GM21360 (cell line): ENCODE data around the gene VAPA.

Experiments used
- ATAC-seq: cut with Tn5 transposase; IDR thresholded peaks from one replicate; pipeline ENCODE4 v1.9.1; 2021; ENCODE audit warnings: mild to moderate bottlenecking, moderate library complexity; ENCODE audit not compliant: unreplicated experiment

The VAPA gene

GRCh38 chr18:9968081-9968848 is 54.4 kb downstream of the VAPA start:
- ATAC-seq = no peak

- no peak for ATAC-seq
Observed at GRCh38 chr18:9969247-9969646, 55.4 kb downstream of the VAPA start.

DNA sequence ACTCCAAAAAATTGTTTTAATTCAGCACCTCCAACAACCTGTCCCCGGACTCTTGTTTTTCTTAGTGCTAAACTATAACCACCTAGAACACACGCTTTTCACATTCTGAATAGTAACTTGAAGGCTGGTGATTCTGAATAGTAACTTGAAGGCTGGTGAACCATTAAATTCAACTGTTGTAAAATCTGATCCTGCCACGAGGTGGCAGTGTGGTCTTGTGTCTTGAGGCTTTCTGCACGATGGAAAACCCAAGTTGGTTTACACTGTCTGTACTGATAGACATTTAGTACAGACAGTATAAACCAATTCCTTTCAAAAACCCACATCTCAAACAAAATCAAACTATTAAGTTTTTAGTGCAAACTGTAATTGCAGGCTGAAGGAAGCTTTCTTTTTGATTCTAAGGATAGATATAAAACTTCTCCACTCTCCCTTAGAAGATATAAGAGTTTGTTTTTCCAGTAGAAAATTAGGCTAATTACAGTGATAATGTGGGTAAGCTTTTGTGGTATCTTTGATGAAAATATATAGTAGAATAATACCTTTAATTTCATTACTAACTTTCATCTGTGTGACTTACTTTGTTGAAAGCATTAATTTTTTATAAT is 57.6 kb downstream of the VAPA start:
- ATAC-seq = no peak

GRCh38 chr18:9973470-9973869 is 59.7 kb downstream of the VAPA start:
- ATAC-seq = no peak

GRCh38 chr18:9974279-9974915 is 60.6 kb downstream of the VAPA start:
- ATAC-seq = no peak

- no peak for ATAC-seq
Observed at GRCh38 chr18:9975658-9976057, 61.8 kb downstream of the VAPA start.

GRCh38 chr18:9982711-9983110 is 68.9 kb downstream of the VAPA start:
- no peak for ATAC-seq

- ATAC-seq = no peak
Observed at GRCh38 chr18:9984080-9984479, 70.3 kb downstream of the VAPA start.

DNA sequence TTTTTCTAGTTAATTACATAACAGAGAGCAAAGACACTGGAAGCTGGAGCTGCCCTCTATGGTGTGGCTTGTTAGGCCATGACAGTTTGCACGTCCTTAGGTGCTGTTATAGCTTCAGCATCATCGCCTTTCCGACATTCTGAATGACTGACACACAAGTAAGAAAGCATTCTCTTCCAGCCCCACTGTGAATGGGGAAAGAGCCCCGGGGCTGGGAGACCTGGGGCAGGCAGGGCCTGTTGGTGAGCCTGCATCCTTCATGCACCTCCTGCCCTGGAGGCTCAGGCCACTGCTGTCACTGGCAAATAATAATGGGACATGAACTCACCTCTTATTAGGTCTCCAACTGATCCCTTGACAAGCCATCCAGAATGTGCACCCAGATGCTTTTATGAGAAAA is 71.8 kb downstream of the VAPA start:
- ATAC-seq = no peak

GRCh38 chr18:9986156-9986930 is 72.5 kb downstream of the VAPA start:
- no peak for ATAC-seq

DNA sequence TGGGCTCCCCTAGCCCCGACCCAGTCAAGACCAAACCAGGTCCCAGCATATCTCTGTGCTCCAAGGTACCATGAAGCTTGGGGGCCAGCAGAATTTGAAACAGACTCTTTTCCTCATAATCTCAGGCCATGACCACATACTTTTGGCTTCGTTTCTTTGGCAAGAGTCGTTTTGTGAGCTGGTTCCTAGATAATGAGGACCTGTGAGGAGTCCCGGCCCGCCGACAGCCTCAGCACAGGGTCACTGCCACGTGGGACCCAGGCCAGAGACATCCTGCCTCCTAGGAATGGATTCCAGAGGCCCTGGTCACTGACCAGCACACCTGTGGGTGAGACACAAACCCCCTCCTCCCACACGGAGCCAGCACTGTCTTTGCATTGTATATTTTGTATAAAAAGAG is 73.5 kb downstream of the VAPA start:
- no peak for ATAC-seq

DNA sequence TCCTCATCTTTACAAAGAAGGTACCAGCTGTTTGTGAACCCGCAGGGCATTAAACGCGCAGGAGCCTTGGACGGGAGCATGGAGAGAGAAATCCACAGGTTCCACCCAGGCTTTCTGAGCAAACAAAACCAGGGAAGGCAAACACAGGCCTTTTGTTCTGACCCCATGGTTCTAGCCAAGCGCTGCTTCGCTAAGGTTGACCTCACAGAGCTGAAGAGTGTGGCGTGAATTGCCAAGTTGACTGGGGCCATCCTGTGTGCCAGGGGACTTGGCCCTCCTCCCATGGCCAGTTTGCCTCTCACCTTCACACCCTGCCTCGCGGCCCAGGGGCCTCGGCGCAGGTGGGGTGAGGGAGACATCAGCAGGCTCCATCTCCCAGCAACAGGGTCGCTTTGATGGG is 74.1 kb downstream of the VAPA start:
- ATAC-seq = no peak

GRCh38 chr18:9988665-9989064 is 74.8 kb downstream of the VAPA start:
- ATAC-seq = no peak

- ATAC-seq = no peak
Observed at GRCh38 chr18:9989481-9989880, 75.7 kb downstream of the VAPA start.

GRCh38 chr18:9991011-9992000 is 77.5 kb downstream of the VAPA start:
- no peak for ATAC-seq

DNA sequence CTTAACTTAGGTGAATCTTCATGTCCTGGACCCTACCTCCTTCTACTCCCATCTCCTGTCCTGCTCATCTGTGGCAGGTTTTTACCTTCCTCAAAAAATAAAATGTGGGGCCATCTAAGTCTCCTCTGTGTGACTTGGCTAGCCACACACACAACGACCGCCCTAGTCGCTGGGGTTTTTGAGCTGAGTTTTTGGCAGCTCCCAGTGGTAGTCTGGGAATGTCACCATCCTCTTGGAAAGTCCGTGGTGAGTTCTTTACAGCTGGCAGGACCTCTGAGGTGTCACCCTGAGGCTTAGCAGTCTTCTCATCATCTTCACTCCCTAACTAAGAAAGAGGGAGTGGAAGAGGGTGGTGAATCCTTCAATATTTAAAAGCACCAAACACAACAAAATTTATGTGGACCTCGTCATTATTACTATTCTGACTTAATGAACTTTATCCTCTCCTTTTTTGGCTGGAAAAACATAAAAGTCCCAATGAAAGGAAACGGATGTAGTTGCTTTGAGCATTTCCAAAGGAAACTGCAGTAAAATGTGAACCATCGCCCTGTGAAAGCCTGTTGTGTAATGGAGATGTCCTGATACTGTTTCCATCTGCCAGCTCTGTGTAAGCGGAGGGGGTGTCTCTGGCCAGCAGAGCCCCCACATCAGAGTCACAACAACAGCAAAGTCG is 78.6 kb downstream of the VAPA start:
- ATAC-seq = no peak

DNA sequence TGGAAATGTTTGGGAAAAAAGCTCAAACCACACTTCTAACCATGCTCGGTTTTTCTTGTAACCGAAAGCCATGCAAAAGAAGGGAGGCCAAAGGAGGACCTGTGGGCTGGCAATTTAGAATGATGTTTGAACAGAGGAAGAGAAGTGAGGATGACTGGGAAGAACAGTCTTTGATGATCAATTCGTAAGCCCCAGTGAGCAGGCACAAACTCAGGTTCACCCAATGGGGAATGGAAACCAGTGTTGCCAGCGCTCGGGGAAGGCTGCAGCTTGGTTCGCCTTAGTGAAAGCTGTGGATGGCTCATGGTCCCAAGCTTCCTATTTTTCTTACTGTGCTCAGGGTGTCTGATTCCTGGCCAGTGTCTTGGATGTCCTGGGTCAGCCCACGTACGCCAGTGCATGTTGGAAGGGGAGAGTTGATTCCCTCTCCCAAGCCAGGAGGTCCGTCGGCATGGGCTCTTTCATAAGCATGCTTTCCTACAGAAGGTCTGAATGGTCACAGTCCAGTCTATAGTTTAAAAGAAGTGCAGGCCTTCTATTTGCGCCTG is 79.2 kb downstream of the VAPA start:
- no peak for ATAC-seq

- no peak for ATAC-seq
Observed at GRCh38 chr18:9993521-9994025, 79.8 kb downstream of the VAPA start.

GRCh38 chr18:9994026-9994570 is 80.3 kb downstream of the VAPA start:
- ATAC-seq = no peak
